A673 (cell line): Measurements from ENCODE around the gene COL19A1. TPM values are rescaled to one million over a fixed set of nuclear protein-coding genes. Genes with fewer than 3 reads are reported as not detected.

Source experiments
- BruUV-seq: library from RNA; stranded (reverse); fragments of 400-500 nt; replicated peaks from 2 replicates; lab custom pipeline; 2021; lab: Mats Ljungman, UMichigan
- CTCF ChIA-PET: fragments of 300-600 bp; sonication (Branson Sonifier 250); formaldehyde crosslinking; loops from one replicate; lab custom pipeline; 2022; ENCODE audit warnings: antibody characterized with exemption; lab: Charles Lee
- POLR2A ChIA-PET: fragments of 300-600 bp; sonication (Branson Sonifier 250); formaldehyde crosslinking; loops from one replicate; lab custom pipeline; 2022; ENCODE audit warnings: antibody characterized with exemption; ENCODE audit not compliant: low non-redundant PET; lab: Charles Lee
- DNase-seq: peaks from one replicate; pipeline ENCODE4 v3.0.0-alpha.2; 2015; ENCODE audit warnings: low spot score
- H3K27ac ChIP-seq: fragments of 200-600 bp; sonication (generic); 2 replicates; pipeline ENCODE4 v1.5.1; 2016; ENCODE audit warnings: mixed run types, low read depth, mild to moderate bottlenecking, mixed read lengths, antibody characterized with exemption, low read length; ENCODE audit not compliant: poor library complexity, severe bottlenecking
- H3K27me3 ChIP-seq: fragments of 200-600 bp; sonication (generic); replicated peaks from 2 replicates; pipeline ENCODE4 v1.6.1; 2017; ENCODE audit warnings: mixed run types, low read depth, mild to moderate bottlenecking, mixed read lengths, antibody characterized with exemption, low read length; ENCODE audit not compliant: insufficient read depth, poor library complexity
- H3K36me3 ChIP-seq: fragments of 200-600 bp; sonication (generic); 2 replicates; pipeline ENCODE4 v1.6.1; 2016; ENCODE audit warnings: mixed run types, mild to moderate bottlenecking, mixed read lengths, antibody characterized with exemption, low read length; ENCODE audit not compliant: insufficient read depth, poor library complexity, severe bottlenecking
- H3K4me1 ChIP-seq: fragments of 200-600 bp; sonication (generic); 2 replicates; pipeline ENCODE4 v1.6.1; 2017; ENCODE audit warnings: mixed run types, mild to moderate bottlenecking, mixed read lengths, antibody characterized with exemption, low read length; ENCODE audit not compliant: insufficient read depth, poor library complexity, severe bottlenecking
- H3K4me3 ChIP-seq: fragments of 200-600 bp; sonication (generic); 2 replicates; pipeline ENCODE4 v1.5.1; 2016; ENCODE audit warnings: low read depth, mixed run types, mild to moderate bottlenecking, mixed read lengths, low read length; ENCODE audit not compliant: poor library complexity, severe bottlenecking
- H3K9me3 ChIP-seq: fragments of 200-600 bp; sonication (generic); 2 replicates; pipeline ENCODE4 v1.6.1; 2016; ENCODE audit warnings: mixed run types, low read depth, mild to moderate bottlenecking, mixed read lengths, antibody characterized with exemption, low read length; ENCODE audit not compliant: poor library complexity, severe bottlenecking
- CTCF ChIP-seq: fragments of 300-800, 200-600 bp; sonication (generic); conservative IDR thresholded peaks from 2 replicates; pipeline ENCODE4 v1.5.1; 2017; ENCODE audit warnings: low read depth, mild to moderate bottlenecking, antibody characterized with exemption, low read length, moderate library complexity, mixed read lengths
- EZH2 ChIP-seq: fragments of 200-600 bp; sonication (generic); IDR thresholded peaks from 2 replicates; pipeline ENCODE4 v1.6.1; 2017; ENCODE audit warnings: borderline replicate concordance, low read depth, mild to moderate bottlenecking, mixed read lengths, antibody characterized with exemption, low read length; ENCODE audit not compliant: poor library complexity, severe bottlenecking
- intact Hi-C: fragments of 100-400 bp; cut with micrococcal nuclease; formaldehyde crosslinking; loops from one replicate; pipeline ENCODE4 v1.10.0; 2022; ENCODE audit not compliant: unreplicated experiment
- total RNA-seq: library from RNA; stranded (reverse); gene quantifications from 2 replicates; pipeline ENCODE4 v1.2.3, GENCODE V29; 2021

The COL19A1 gene
- total RNA-seq, 1 experiment from 2014 or later: 0.37 TPM

- intact Hi-C loops: no loop called here
- DNase-seq: no peak
- Histone ChIP-seq H3K27ac (no peak overlapping the region), H3K4me3 (no peak overlapping the region), H3K9me3 (no peaks in the 10 kb centered on the region), H3K4me1 (peaks cover 7% of the 10 kb centered on the region), H3K36me3 (no peaks in the 10 kb centered on the region), H3K27me3 (no peaks in the 10 kb centered on the region)
- CTCF ChIA-PET: no interaction called here
- no TSS peak for BruUV-seq
- no peak for TF ChIP-seq CTCF
- TF ChIP-seq EZH2: no peak
- POLR2A ChIA-PET: no interaction called here
Measured at GRCh38 chr6:69901361-69901760, 35.0 kb downstream of the COL19A1 start.

- ChIA-PET CTCF (no interaction called here), POLR2A (interaction anchor here (0.6 kb wide), 1 partner anchor 95 kb away, joined by 4 read pairs; no protein-coding TSS in a partner anchor)
- Histone ChIP-seq H3K4me1 (no peaks in the 10 kb centered on the region), H3K36me3 (no peaks in the 10 kb centered on the region), H3K27ac (no peak overlapping the region), H3K27me3 (no peaks in the 10 kb centered on the region), H3K9me3 (no peaks in the 10 kb centered on the region), H3K4me3 (no peak overlapping the region)
- no TSS peak for BruUV-seq
- no peak for TF ChIP-seq EZH2
- TF ChIP-seq CTCF: no peak
- peak; percentile 62 for DNase-seq
- intact Hi-C loops: no loop called here
Measured at GRCh38 chr6:69907981-69908498, 41.7 kb downstream of the COL19A1 start.

GRCh38 chr6:69913361-69913760 lies 47.0 kb downstream of the COL19A1 start:
- intact Hi-C loops: no loop called here
- H3K4me1 ChIP-seq: peaks cover 20% of the 10 kb centered on the region
- BruUV-seq: no TSS peak
- no peak overlapping the region for H3K4me3 ChIP-seq
- no peaks in the 10 kb centered on the region for H3K9me3 ChIP-seq
- H3K36me3 ChIP-seq: no peaks in the 10 kb centered on the region
- ChIA-PET POLR2A (no interaction called here), CTCF (no interaction called here)
- DNase-seq: no peak
- no peaks in the 10 kb centered on the region for H3K27me3 ChIP-seq
- TF ChIP-seq EZH2: no peak
- H3K27ac ChIP-seq: no peak overlapping the region

- POLR2A ChIA-PET: no interaction called here
- Histone ChIP-seq H3K9me3 (no peaks in the 10 kb centered on the region), H3K4me3 (no peak overlapping the region), H3K36me3 (no peaks in the 10 kb centered on the region), H3K27me3 (no peaks in the 10 kb centered on the region), H3K4me1 (peaks cover 20% of the 10 kb centered on the region), H3K27ac (no peak overlapping the region)
- no peak for TF ChIP-seq EZH2
- TF ChIP-seq CTCF: peak; percentile 49
- DNase-seq: peak; percentile 58
- CTCF ChIA-PET: no interaction called here
- BruUV-seq: no TSS peak
- intact Hi-C loops: no loop called here
Measured at GRCh38 chr6:69914015-69914485, 47.7 kb downstream of the COL19A1 start.
